Vagina (tissue), 2 donors: Measurements from ENCODE around the gene GBF1. TPM values are rescaled to one million over a fixed set of nuclear protein-coding genes. Genes with fewer than 3 reads are reported as not detected.

Experiments
- DNase-seq, 2 donors: peaks; one replicate each; pipeline ENCODE4 v3.0.0-alpha.2; 2017; ENCODE audit errors: extremely low spot score in 2 of 2
- H3K27ac ChIP-seq: fragments of 200-600 bp; sonication (generic); one replicate; pipeline ENCODE4 v1.5.1; 2019
- H3K27me3 ChIP-seq: fragments of 200-600 bp; sonication (generic); one replicate; pipeline ENCODE4 v1.5.1; 2019
- H3K36me3 ChIP-seq, 2 donors: fragments of 200-600 bp; sonication (generic); one replicate each; pipeline ENCODE4 v1.5.1; 2017 to 2019
- H3K4me1 ChIP-seq: fragments of 200-600 bp; sonication (generic); one replicate; pipeline ENCODE4 v1.5.1; 2019
- H3K4me3 ChIP-seq, 2 donors: fragments of 200-600 bp; sonication (generic); 1 replicate in 1 of 2; 2 replicates in 1 of 2; pipeline ENCODE4 v1.5.1; 2016 to 2019
- H3K9me3 ChIP-seq: fragments of 200-600 bp; sonication (generic); one replicate; pipeline ENCODE4 v1.5.1; 2019
- CTCF ChIP-seq, 3 experiments: fragments of 450-650 bp in 2 of 3; fragments of 200-600 bp in 1 of 3; sonication (generic) in 1 of 3; IDR thresholded peaks; one replicate each; pipeline ENCODE4 v1.5.1; 2017 to 2019; ENCODE audit warnings: antibody characterized with exemption in 3 of 3, mild to moderate bottlenecking in 2 of 3, moderate library complexity in 2 of 3
- POLR2A ChIP-seq, 2 donors: fragments of 450-650 bp; IDR thresholded peaks; one replicate each; pipeline ENCODE4 v1.6.1; 2017; ENCODE audit warnings: antibody characterized with exemption in 2 of 2, mild to moderate bottlenecking in 2 of 2, moderate library complexity in 2 of 2
- POLR2AphosphoS5 ChIP-seq, 2 donors: sonication (generic); formaldehyde crosslinking; IDR thresholded peaks; one replicate each; pipeline ENCODE4 v1.9.0; 2017; ENCODE audit warnings: antibody characterized with exemption in 2 of 2, mild to moderate bottlenecking in 2 of 2, low read depth in 1 of 2; ENCODE audit not compliant: insufficient read depth in 1 of 2
- intact Hi-C: fragments of 100-400 bp; cut with DNase I; formaldehyde crosslinking; loops from one replicate; pipeline ENCODE4 v1.15.1; 2023
- total RNA-seq: library from RNA; depleted of rRNA; stranded (reverse); fragments of >200 nt; gene quantifications from one replicate; pipeline ENCODE4 v1.2.3, GENCODE V29; 2016

GBF1 gene
- total RNA-seq, 1 donor from 2014 or later = 48.9 TPM

- no peak overlapping the region for H3K27ac ChIP-seq
- no peaks in the 10 kb centered on the region for H3K36me3 ChIP-seq
- no peaks in the 10 kb centered on the region for H3K27me3 ChIP-seq
- no peak overlapping the region for H3K4me3 ChIP-seq
- intact Hi-C loops = no loop called here
- DNase-seq = no peak
- TF ChIP-seq POLR2AphosphoS5 (IDR thresholded peaks at IDR 0.05; ENCODE audit: insufficient read depth in 1 of 2, low read depth in 1 of 2) (no peak), POLR2A (IDR thresholded peaks at IDR 0.05) (no peak), CTCF (IDR thresholded peaks at IDR 0.05) (no peak)
- H3K9me3 ChIP-seq = no peaks in the 10 kb centered on the region
- peaks cover 24% of the 10 kb centered on the region for H3K4me1 ChIP-seq
These were observed 179.6 kb downstream of the GBF1 start for GRCh38 chr10:102424916-102425315.

DNA sequence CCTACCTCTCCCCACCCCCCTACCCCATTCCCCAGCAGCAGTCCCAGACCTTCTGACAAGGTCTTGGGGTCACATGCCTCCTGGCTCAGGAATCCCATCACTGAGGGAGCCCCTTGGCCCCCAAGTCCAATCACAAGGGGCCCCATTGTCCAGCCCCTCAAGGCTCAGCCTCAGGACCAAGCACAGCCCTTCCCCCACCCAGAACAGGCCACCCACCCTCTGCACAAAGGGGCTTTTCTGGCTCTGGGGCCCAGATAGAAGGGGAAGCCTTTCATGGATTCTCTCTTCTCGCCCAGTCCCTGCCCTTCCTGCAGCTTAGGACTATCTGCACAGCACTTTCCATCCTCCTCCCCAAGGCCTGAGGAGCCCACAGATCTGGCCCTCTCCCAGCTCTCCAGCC lies 180.1 kb downstream of the GBF1 start:
- Histone ChIP-seq H3K4me3 (no peak overlapping the region), H3K36me3 (no peaks in the 10 kb centered on the region), H3K9me3 (no peaks in the 10 kb centered on the region), H3K27me3 (no peaks in the 10 kb centered on the region), H3K4me1 (peaks cover 20% of the 10 kb centered on the region), H3K27ac (no peak overlapping the region)
- no peak for TF ChIP-seq POLR2AphosphoS5 (IDR thresholded peaks at IDR 0.05; ENCODE audit: insufficient read depth in 1 of 2, low read depth in 1 of 2)
- no peak for TF ChIP-seq CTCF (IDR thresholded peaks at IDR 0.05)
- TF ChIP-seq POLR2A (IDR thresholded peaks at IDR 0.05) = no peak
- intact Hi-C loops = no loop called here
- no peak for DNase-seq

GRCh38 chr10:102426803-102427287 lies 181.5 kb downstream of the GBF1 start:
- Histone ChIP-seq H3K36me3 (no peaks in the 10 kb centered on the region), H3K9me3 (no peaks in the 10 kb centered on the region), H3K4me3 (no peak overlapping the region), H3K27me3 (no peaks in the 10 kb centered on the region), H3K4me1 (peaks cover 25% of the 10 kb centered on the region), H3K27ac (no peak overlapping the region)
- TF ChIP-seq CTCF (IDR thresholded peaks at IDR 0.05) (no peak), POLR2AphosphoS5 (IDR thresholded peaks at IDR 0.05; ENCODE audit: insufficient read depth in 1 of 2, low read depth in 1 of 2) (no peak), POLR2A (IDR thresholded peaks at IDR 0.05) (no peak)
- intact Hi-C loops = no loop called here
- DNase-seq = no peak

DNA sequence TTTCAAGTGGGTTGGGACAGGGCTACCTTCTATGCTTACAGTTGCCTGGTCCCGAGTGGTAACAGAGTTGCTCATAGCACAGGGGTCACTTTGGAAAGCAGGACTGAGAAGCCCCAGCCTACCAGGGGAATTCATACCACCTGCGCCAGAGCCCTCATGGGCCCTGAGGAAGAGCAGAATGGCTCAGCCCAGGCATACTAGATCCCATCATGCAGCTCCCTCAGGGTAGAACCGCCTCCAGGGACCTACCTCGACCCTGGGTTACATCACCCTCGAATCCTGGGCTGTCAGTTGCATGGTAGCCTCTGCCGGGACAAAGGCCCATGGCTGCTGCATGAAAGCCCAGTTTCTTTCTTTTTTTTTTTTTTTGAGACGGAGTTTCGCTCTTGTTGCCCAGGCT lies 184.1 kb downstream of the GBF1 start:
- Histone ChIP-seq H3K9me3 (no peaks in the 10 kb centered on the region), H3K4me3 (no peak overlapping the region), H3K36me3 (no peaks in the 10 kb centered on the region), H3K27me3 (no peaks in the 10 kb centered on the region), H3K27ac (no peak overlapping the region), H3K4me1 (peaks cover 10% of the 10 kb centered on the region)
- DNase-seq = no peak
- TF ChIP-seq POLR2A (IDR thresholded peaks at IDR 0.05) (no peak), CTCF (IDR thresholded peaks at IDR 0.05) (no peak), POLR2AphosphoS5 (IDR thresholded peaks at IDR 0.05; ENCODE audit: insufficient read depth in 1 of 2, low read depth in 1 of 2) (no peak)
- intact Hi-C loops = no loop called here

DNA sequence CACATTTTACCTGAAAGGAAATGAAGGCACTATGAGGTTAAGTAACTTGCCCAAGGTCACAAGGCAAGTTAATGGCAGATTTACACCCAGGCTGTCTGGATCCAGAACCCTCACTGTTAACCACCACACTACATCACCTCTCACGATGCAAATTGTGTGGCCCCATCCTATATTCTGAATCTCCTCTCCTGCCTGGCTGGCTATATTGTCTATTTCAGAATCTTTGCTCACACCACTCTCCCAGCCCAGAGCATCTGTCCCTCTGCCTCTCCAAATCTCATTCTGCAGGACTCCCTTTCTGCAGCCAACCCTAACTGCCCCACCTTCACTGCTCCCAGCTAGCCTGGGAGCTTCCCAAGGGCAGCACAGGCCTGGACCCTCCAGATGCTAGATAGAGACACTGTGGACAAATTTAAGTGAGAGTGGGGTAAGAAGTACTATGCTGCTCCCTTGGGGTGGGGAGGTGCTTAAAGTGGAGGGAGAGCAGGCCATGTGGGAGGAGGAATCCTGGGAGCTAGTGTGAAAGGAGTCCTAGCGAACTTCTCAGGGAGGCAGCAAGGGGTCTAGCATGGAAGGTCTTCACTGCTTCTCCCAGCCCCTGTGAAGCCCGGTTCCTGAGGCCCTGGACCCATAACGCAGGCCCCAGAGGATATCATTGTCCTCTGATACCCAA lies 186.3 kb downstream of the GBF1 start:
- Histone ChIP-seq H3K4me3 (peak overlapping the region; percentile 72 to 85), H3K4me1 (peaks cover 10% of the 10 kb centered on the region), H3K36me3 (no peaks in the 10 kb centered on the region), H3K27ac (peak overlapping the region; percentile 70), H3K9me3 (no peaks in the 10 kb centered on the region), H3K27me3 (no peaks in the 10 kb centered on the region)
- TF ChIP-seq POLR2A (IDR thresholded peaks at IDR 0.05) (no peak), CTCF (IDR thresholded peaks at IDR 0.05) (no peak), POLR2AphosphoS5 (IDR thresholded peaks at IDR 0.05; ENCODE audit: insufficient read depth in 1 of 2, low read depth in 1 of 2) (no peak)
- DNase-seq = no peak
- intact Hi-C loops = no loop called here
